ENCODE data around the gene BANF1. TPM values are rescaled to one million over a fixed set of nuclear protein-coding genes. Genes with fewer than 3 reads are reported as not detected.

BANF1 gene
- total and polyA plus RNA-seq, 2 of the 13 experiments (the other 11 are each of a cell fraction or from before 2014, with no cell fraction given): 40.5 to 86.5 TPM

GRCh38 chr11:66002648-66003225, 434 bp downstream of the BANF1 start (continued):
- TF ChIP-seq SMYD3 (CRISPR knock-in tag; IDR thresholded peaks at IDR 0.05) (no peak), ZNF333 (CRISPR knock-in tag; IDR thresholded peaks at IDR 0.05; ENCODE audit: borderline replicate concordance) (no peak), ELF4 (CRISPR knock-in tag; IDR thresholded peaks at IDR 0.05; ENCODE audit: borderline replicate concordance) (no peak), PRPF4 (IDR thresholded peaks at IDR 0.05; ENCODE audit: low read depth, low read length, poor library complexity, severe bottlenecking) (no peak), ZNF24 (IDR thresholded peaks at IDR 0.05) (no peak), ZBTB21 (CRISPR knock-in tag; IDR thresholded peaks at IDR 0.05) (no peak), KDM4B (CRISPR knock-in tag; IDR thresholded peaks at IDR 0.05) (no peak), ZNF749 (CRISPR knock-in tag; IDR thresholded peaks at IDR 0.05; ENCODE audit: borderline replicate concordance) (no peak; the same call in 1 of the 2 replicates), ZBTB38 (CRISPR knock-in tag; IDR thresholded peaks at IDR 0.05) (no peak), ATAD3A (CRISPR knock-in tag; IDR thresholded peaks at IDR 0.05) (no peak), ZXDC (CRISPR knock-in tag; IDR thresholded peaks at IDR 0.05) (no peak), ZNF292 (CRISPR knock-in tag; IDR thresholded peaks at IDR 0.05; ENCODE audit: borderline replicate concordance, low read depth) (0 out of 2 replicates have a peak, but pooled peaks have one; percentile 4), ZNF781 (CRISPR knock-in tag; IDR thresholded peaks at IDR 0.05; ENCODE audit: borderline replicate concordance, not compliant biosample characterization) (no peak), POLR2AphosphoS5 (IDR thresholded peaks at IDR 0.05; ENCODE audit: low read depth, low read length) (0 out of 2 replicates have a peak, but pooled peaks have one; percentile 16), CTCF (CRISPR knock-in tag; IDR thresholded peaks at IDR 0.05) (peak; percentile 33)
- TF ChIP-seq, protein P1, sequence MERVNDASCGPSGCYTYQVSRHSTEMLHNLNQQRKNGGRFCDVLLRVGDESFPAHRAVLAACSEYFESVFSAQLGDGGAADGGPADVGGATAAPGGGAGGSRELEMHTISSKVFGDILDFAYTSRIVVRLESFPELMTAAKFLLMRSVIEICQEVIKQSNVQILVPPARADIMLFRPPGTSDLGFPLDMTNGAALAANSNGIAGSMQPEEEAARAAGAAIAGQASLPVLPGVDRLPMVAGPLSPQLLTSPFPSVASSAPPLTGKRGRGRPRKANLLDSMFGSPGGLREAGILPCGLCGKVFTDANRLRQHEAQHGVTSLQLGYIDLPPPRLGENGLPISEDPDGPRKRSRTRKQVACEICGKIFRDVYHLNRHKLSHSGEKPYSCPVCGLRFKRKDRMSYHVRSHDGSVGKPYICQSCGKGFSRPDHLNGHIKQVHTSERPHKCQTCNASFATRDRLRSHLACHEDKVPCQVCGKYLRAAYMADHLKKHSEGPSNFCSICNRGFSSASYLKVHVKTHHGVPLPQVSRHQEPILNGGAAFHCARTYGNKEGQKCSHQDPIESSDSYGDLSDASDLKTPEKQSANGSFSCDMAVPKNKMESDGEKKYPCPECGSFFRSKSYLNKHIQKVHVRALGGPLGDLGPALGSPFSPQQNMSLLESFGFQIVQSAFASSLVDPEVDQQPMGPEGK (CRISPR knock-in tag; IDR thresholded peaks at IDR 0.05): 0 out of 2 replicates have a peak, but pooled peaks have one; percentile 10
- TF ChIP-seq, protein P2, sequence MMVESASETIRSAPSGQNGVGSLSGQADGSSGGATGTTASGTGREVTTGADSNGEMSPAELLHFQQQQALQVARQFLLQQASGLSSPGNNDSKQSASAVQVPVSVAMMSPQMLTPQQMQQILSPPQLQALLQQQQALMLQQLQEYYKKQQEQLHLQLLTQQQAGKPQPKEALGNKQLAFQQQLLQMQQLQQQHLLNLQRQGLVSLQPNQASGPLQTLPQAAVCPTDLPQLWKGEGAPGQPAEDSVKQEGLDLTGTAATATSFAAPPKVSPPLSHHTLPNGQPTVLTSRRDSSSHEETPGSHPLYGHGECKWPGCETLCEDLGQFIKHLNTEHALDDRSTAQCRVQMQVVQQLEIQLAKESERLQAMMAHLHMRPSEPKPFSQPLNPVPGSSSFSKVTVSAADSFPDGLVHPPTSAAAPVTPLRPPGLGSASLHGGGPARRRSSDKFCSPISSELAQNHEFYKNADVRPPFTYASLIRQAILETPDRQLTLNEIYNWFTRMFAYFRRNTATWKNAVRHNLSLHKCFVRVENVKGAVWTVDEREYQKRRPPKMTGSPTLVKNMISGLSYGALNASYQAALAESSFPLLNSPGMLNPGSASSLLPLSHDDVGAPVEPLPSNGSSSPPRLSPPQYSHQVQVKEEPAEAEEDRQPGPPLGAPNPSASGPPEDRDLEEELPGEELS (CRISPR knock-in tag; IDR thresholded peaks at IDR 0.05): no peak
- TF ChIP-seq, protein P3, sequence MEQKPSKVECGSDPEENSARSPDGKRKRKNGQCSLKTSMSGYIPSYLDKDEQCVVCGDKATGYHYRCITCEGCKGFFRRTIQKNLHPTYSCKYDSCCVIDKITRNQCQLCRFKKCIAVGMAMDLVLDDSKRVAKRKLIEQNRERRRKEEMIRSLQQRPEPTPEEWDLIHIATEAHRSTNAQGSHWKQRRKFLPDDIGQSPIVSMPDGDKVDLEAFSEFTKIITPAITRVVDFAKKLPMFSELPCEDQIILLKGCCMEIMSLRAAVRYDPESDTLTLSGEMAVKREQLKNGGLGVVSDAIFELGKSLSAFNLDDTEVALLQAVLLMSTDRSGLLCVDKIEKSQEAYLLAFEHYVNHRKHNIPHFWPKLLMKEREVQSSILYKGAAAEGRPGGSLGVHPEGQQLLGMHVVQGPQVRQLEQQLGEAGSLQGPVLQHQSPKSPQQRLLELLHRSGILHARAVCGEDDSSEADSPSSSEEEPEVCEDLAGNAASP (CRISPR knock-in tag; IDR thresholded peaks at IDR 0.05; ENCODE audit: borderline replicate concordance): peak; percentile 24; the same call in 1 of the 2 replicates
- TF ChIP-seq, protein P4, sequence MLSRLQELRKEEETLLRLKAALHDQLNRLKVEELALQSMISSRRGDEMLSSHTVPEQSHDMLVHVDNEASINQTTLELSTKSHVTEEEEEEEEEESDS (CRISPR knock-in tag; IDR thresholded peaks at IDR 0.05; ENCODE audit: borderline replicate concordance): no peak

Measured in HepG2 (cell line).